Activated effector memory CD4-positive, alpha-beta T cell treated with anti-CD3 and anti-CD28 coated beads, Interleukin-2, amount 50 U/mL, for 16 hours (primary cell): ENCODE data around the gene TLE1.
"Not testable (repeated sequence)": the region's sequence is repeated elsewhere in the genome, so short reads cannot be mapped to it uniquely, and the experiment has no call there.

Source experiments
- DNase-seq: peaks from one replicate; pipeline ENCODE4 v3.0.0-alpha.2; 2020

TLE1 gene

GRCh38 chr9:81689343-81690175, at the start of gene TLE1:
Gene TLE1, minus strand, starts transcription at chr9:81689547. Its CDS starts 1,307 bp downstream, at chr9:81688240.
- DNase-seq, result peak; percentile 84

GRCh38 chr9:81737871-81738507, 48.6 kb upstream of the TLE1 start:
- no peak for DNase-seq

DNA sequence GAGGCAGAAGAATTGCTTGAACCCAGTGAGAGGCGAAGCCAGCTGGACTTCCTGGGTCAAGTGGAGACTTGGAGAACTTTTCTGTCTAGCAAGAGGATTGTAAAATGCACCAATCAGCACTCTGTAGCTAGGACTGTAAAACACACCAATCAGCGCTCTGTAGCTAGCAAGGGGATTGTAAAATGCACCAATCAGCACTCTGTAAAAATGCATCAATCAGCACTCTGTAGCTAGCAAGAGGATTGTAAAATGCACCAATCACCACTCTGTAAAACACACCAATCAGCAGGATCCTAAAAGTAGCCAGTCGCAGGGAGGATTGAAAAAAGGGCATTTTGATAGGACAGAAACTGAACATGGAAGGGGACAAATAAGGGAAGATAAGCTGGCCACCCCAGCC, 41.2 kb upstream of the TLE1 start:
- DNase-seq, result not testable (repeated sequence)

GRCh38 chr9:81729135-81729534, 39.8 kb upstream of the TLE1 start:
- no peak for DNase-seq

DNA sequence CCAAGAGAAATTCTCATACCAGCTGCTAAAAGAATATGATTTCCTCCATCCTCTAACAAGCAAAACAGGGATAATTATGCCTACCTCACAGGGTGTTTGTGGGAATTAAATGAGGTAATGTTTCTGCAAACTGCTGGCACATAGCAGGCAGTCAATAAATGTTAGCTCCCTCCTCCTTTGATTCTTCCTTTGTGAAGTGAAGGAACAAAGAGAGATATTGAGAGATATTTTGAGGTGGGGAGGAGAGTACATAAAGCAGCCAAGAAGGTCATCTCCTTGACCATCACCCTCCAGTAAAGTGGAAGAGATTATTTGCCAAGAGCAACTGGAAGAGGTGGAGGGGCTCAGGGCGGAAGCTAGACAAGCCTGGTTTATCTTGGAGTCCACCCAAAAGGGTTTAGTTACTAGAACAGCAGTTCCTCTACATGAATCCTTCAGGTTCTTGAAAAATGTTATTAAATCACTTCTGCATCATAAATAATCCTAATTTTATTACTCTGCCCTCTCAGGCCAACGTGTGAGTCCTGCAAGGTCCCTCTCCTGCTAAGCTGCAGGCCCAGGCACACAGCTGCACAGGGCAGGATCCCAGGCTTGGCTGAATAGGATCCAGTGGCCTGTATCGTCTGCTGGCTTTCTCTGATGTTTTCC, 35.0 kb upstream of the TLE1 start:
- DNase-seq, result no peak

DNA sequence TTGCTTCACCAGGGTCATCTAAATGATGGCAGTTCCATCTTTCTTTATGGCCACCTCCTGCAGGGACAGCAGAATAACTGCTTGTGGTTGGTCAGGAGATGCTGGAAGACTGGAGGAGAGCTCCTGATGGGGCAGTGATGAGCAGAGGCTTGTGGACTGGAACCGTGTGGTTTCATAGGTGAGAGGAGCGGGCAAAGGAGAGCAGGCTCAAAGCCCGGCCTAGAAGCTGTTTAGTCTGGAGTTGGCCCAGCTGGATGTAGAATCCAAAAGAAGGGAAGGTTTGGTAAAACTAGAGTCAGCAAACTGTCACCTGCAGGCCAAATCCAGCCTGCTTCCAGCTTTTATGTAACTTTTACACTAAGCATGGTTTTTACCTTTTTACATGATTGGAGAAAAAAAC, 32.9 kb upstream of the TLE1 start:
- no peak for DNase-seq

DNA sequence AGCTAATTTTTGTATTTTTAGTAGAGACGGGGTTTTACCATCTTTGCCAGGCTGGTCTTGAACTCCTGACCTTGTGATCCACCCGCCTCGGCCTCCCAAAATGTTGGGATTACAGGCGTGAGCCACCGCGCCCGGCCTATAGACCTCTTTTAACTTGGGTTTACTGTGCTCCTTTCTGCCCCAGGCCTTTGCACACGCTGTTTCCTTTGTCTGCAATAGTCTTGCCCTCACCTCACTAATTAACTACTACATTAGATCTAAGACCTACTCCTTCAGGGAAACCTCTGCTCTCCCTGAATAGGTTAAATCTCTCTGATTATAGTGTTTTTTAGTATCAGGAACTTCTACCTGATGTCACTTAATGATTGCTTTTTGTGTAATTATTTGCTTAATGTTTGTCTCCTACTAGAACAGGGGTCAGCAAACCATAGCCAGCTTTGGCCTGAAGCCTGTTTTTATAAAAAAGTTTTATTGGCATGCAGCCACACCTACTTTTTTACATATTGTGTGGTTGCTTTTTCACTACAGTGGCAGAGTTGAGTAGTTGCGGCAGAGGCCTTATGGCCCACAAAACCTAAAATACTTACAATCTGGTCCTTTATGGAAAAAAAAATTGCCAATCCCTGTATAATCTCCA, 31.2 kb upstream of the TLE1 start:
- DNase-seq, result no peak

DNA sequence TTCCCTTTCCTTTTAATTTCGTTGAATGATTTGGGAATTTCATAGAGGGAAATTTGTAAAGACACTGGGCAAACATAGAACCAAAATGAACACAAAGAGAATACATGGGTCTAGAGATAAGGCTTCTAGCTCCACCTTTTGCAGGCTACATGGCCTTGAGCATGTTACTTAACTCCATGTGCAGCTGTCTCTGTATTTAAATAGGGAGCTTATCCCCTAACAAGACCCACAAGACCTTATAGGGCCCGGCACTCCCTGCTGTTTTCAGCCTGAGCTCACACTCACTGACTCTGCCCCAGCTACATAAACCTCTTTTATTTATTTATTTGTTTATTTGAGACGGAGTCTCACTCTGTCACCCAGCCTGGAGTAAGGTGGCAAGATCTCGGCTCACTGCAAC, 30.6 kb upstream of the TLE1 start:
- no peak for DNase-seq

- DNase-seq, result no peak
Measured at GRCh38 chr9:81718244-81718643, 28.9 kb upstream of the TLE1 start.

- no peak for DNase-seq
Measured at GRCh38 chr9:81717747-81718077, 28.4 kb upstream of the TLE1 start.

- no peak for DNase-seq
Measured at GRCh38 chr9:81717061-81717746, 27.9 kb upstream of the TLE1 start.

- DNase-seq, result no peak
Measured at GRCh38 chr9:81716409-81716808, 27.1 kb upstream of the TLE1 start.

GRCh38 chr9:81705578-81705977, 16.2 kb upstream of the TLE1 start:
- DNase-seq, result no peak

GRCh38 chr9:81694541-81694940, 5.2 kb upstream of the TLE1 start:
- DNase-seq, result no peak

GRCh38 chr9:81693671-81694378, 4.5 kb upstream of the TLE1 start:
- DNase-seq, result no peak

- no peak for DNase-seq
Measured at GRCh38 chr9:81690251-81690851, 1.0 kb upstream of the TLE1 start.

- DNase-seq, result not testable (repeated sequence)
Measured at GRCh38 chr9:81689093-81689342, 329 bp downstream of the TLE1 start.

DNA sequence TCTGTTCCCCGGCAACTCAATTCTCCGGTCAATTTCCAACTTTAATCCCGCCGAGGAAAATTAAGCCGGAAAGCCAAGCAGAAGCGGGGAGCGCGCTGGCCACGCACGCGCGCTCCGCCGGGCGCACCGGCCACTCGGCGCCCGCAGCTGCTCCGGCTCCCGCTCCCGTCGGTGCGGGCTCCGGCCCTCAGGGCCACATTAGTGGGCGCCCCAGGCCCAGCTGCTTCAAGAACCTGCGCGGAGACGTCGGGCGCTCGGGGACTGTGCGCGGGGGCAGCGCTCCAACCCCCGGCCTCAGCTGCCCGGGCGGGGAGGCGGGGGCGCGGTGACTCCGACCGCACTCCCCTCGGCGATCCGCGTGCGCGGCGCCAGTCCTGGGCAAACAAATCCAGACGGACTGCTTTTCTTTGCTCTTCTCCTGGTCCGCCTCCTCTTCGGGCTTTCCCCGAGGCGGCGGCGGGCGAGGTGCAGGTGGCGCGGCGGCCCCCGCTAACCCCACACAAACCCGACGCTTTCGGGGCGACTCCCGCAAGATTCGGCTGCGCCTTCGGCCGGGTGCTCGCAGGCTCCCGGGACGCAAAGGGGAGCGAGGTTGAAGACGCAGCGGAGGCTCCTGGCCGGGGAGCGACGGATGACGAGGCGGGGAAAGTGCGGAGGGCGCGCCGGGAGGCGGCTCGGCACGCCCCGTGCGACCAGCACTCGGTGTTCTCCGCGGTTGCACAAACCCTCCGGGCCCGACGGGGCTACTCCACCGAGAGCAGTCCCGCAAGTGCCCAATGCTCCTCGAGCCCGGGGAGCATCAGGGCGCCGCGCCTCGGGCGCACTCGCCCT, 870 bp downstream of the TLE1 start:
- DNase-seq, result not testable (repeated sequence)

DNA sequence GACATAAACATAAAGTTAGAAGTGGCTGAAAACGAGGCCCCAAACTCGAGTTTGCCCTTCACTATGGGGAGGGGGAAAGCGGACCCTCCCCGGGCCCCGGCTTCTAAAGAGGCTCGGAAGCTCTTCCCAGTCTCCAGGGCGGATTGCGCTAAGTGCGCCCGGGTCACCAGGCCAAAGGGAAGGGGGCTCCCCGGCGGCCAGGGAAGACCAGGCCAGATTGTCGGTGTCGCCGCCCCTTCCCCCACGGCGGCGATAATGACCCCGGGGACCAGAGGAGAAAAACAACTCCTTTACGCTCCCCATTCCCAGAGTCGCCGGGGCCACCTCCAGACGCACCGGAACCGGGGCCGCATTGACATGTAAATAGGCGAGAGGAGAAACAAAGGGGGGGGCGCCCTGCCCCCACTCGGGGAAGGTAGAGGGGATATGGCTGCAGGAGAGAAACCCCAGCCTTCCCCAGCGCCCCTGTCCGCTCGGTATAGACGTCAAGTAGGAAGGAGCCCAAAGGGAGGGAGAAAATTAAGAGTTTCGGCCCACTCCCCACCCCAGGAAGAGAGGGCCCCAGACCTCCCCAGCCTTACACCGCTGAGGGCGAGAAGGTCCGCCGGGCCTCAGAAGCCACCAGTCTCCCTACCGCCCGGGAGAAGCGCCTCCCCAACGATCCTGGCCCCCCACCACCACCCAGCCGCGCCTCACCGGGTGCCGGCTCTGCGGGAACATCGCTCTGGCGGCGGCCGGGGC, 1.7 kb downstream of the TLE1 start:
- DNase-seq, result no peak
